ENCODE data around the gene HTT.

HTT gene

DNA sequence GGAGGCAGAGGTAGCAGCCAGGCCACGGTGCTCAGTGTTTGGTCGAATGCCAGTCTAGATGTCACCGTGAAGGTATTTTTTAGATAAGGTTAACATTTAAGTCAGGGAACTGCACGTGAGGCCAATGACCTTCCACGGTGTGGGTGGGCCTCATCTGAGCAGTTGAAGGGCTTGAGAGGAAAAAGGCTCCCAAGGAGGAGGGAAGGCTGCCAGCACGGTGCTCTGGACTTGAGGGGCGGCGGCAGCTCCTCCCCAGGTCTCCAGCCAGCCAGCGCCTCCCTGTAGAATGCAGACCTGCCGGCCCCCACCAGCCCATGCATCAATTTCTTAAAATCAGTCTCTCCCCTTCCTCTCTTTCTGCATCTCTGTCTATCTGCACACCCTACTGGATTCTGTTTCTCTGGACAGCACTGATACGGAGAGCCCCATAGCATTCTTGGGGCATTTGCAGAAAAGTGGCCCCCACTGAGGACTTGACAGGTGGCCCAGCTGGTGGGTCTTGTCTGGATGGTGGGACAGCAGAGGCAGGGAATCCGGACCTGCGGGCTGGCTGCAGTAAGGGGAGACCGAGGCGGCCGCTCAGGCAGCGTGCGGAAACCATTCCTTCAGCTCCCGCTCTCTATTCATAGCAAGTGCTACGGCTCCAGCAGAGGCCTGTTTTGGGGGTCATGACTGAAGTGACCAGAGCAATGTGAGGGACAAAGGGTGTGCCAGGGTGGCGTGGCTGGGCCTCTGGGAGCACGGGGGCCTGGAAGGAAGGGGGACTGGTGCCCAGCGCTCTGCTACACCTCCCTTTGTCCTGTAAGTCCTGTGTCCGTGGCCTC, 210.5 kb downstream of the HTT start:
- WGBS, 2 donors (ENCODE audit: extremely low coverage in 2 of 2, insufficient read length in 2 of 2, insufficient replicate concordance in 1 of 2), result no CpG with 5 or more reads among the region's 24 CpGs
- H2BK120ac ChIP-seq (ENCODE audit: low read depth, low read length), result no peak overlapping the region
- H3K4me3 ChIP-seq (ENCODE audit: low read length in 2 of 2), result no peak overlapping the region
- peaks cover 3 to 4% of the 10 kb centered on the region in 2 donors for H3K4me1 ChIP-seq (ENCODE audit: control insufficient read depth in 2 of 2, insufficient read depth in 1 of 2, low read depth in 1 of 2, low read length in 2 of 2)
- no peak overlapping the region for H3K23ac ChIP-seq (ENCODE audit: low read depth, low read length, poor library complexity)
- H3K14ac ChIP-seq (ENCODE audit: low read length), result no peak overlapping the region
- peaks cover 4 to 6% of the 10 kb centered on the region in 2 donors for H3K9me3 ChIP-seq (replicated peaks in 1 of 2; ENCODE audit: control insufficient read depth in 2 of 2, insufficient read depth in 1 of 2, low read depth in 1 of 2, low read length in 2 of 2)
- H3K18ac ChIP-seq (ENCODE audit: low read length), result peak overlapping the region; percentile 32
- DNase-seq (ENCODE audit: low spot score), result no peak
- H2AK5ac ChIP-seq (ENCODE audit: low read depth, low read length), result peak overlapping the region; percentile 78
- H4K91ac ChIP-seq (ENCODE audit: low read depth, low read length, poor library complexity), result no peak overlapping the region
- no peak overlapping the region for H2BK12ac ChIP-seq (ENCODE audit: low read length)
- no peak overlapping the region for H3K27ac ChIP-seq (replicated peaks; ENCODE audit: low read length)
- no peak overlapping the region for H2BK5ac ChIP-seq (ENCODE audit: low read length)
- no peak overlapping the region for H3K9ac ChIP-seq (ENCODE audit: low read depth, low read length, poor library complexity)
- H3K36me3 ChIP-seq (replicated peaks in 1 of 2; ENCODE audit: control insufficient read depth in 2 of 2, insufficient read depth in 2 of 2, low read length in 2 of 2), result no peaks in the 10 kb centered on the region
- peak overlapping the region; percentile 45 for H2BK15ac ChIP-seq (ENCODE audit: low read length)
- H3K79me1 ChIP-seq (ENCODE audit: low read depth, low read length), result no peaks in the 10 kb centered on the region
- H2AFZ ChIP-seq (ENCODE audit: low read length), result no peak overlapping the region
- no peak overlapping the region for H3K4ac ChIP-seq (ENCODE audit: low read length)
- no peak overlapping the region for H3K4me2 ChIP-seq (ENCODE audit: insufficient read depth, low read length, poor library complexity, severe bottlenecking)
- H3K27me3 ChIP-seq (ENCODE audit: control insufficient read depth in 3 of 3, insufficient read depth in 3 of 3, low read depth in 1 of 3, low read length in 3 of 3), result peaks cover 0 to 3% (median 0%) of the 10 kb centered on the region in 3 experiments
- H4K8ac ChIP-seq (ENCODE audit: low read depth, low read length), result no peak overlapping the region

GRCh38 chr4:3285558-3286334, 211.3 kb downstream of the HTT start:
- no peak overlapping the region for H2BK5ac ChIP-seq (ENCODE audit: low read length)
- WGBS, 2 donors (ENCODE audit: extremely low coverage in 2 of 2, insufficient read length in 2 of 2, insufficient replicate concordance in 1 of 2), result no CpG with 5 or more reads among the region's 38 CpGs
- H3K4me1 ChIP-seq (ENCODE audit: control insufficient read depth in 2 of 2, insufficient read depth in 1 of 2, low read depth in 1 of 2, low read length in 2 of 2), result peaks cover 3 to 4% of the 10 kb centered on the region in 2 donors
- no peak overlapping the region for H4K91ac ChIP-seq (ENCODE audit: low read depth, low read length, poor library complexity)
- peaks cover 0 to 5% (median 3%) of the 10 kb centered on the region in 3 experiments for H3K27me3 ChIP-seq (ENCODE audit: control insufficient read depth in 3 of 3, insufficient read depth in 3 of 3, low read depth in 1 of 3, low read length in 3 of 3)
- H3K9me3 ChIP-seq (replicated peaks in 1 of 2; ENCODE audit: control insufficient read depth in 2 of 2, insufficient read depth in 1 of 2, low read depth in 1 of 2, low read length in 2 of 2), result peaks cover 0 to 11% of the 10 kb centered on the region in 2 donors
- no peak for DNase-seq (ENCODE audit: low spot score)
- H2AFZ ChIP-seq (ENCODE audit: low read length), result peak overlapping the region; percentile 36
- H2BK120ac ChIP-seq (ENCODE audit: low read depth, low read length), result no peak overlapping the region
- H3K9ac ChIP-seq (ENCODE audit: low read depth, low read length, poor library complexity), result no peak overlapping the region
- peak overlapping the region; percentile 40 for H2BK15ac ChIP-seq (ENCODE audit: low read length)
- peak overlapping the region; percentile 70 for H3K23ac ChIP-seq (ENCODE audit: low read depth, low read length, poor library complexity)
- peak overlapping the region; percentile 91 for H3K18ac ChIP-seq (ENCODE audit: low read length)
- no peak overlapping the region for H4K8ac ChIP-seq (ENCODE audit: low read depth, low read length)
- no peak overlapping the region for H3K4me2 ChIP-seq (ENCODE audit: insufficient read depth, low read length, poor library complexity, severe bottlenecking)
- no peak overlapping the region for H2BK12ac ChIP-seq (ENCODE audit: low read length)
- H2AK5ac ChIP-seq (ENCODE audit: low read depth, low read length), result peak overlapping the region; percentile 78
- H3K4me3 ChIP-seq (ENCODE audit: low read length in 2 of 2), result no peak overlapping the region
- no peak overlapping the region for H3K14ac ChIP-seq (ENCODE audit: low read length)
- no peak overlapping the region for H3K4ac ChIP-seq (ENCODE audit: low read length)
- no peaks in the 10 kb centered on the region for H3K79me1 ChIP-seq (ENCODE audit: low read depth, low read length)
- H3K36me3 ChIP-seq (replicated peaks in 1 of 2; ENCODE audit: control insufficient read depth in 2 of 2, insufficient read depth in 2 of 2, low read length in 2 of 2), result no peaks in the 10 kb centered on the region
- no peak overlapping the region for H3K27ac ChIP-seq (replicated peaks; ENCODE audit: low read length)

- H3K27me3 ChIP-seq (ENCODE audit: control insufficient read depth in 3 of 3, insufficient read depth in 3 of 3, low read depth in 1 of 3, low read length in 3 of 3), result peaks cover 0 to 5% (median 3%) of the 10 kb centered on the region in 3 experiments
- H3K9me3 ChIP-seq (replicated peaks in 1 of 2; ENCODE audit: control insufficient read depth in 2 of 2, insufficient read depth in 1 of 2, low read depth in 1 of 2, low read length in 2 of 2), result peaks cover 0 to 12% of the 10 kb centered on the region in 2 donors
- H2AK5ac ChIP-seq (ENCODE audit: low read depth, low read length), result peak overlapping the region; percentile 78
- no peak for DNase-seq (ENCODE audit: low spot score)
- H4K91ac ChIP-seq (ENCODE audit: low read depth, low read length, poor library complexity), result no peak overlapping the region
- no peak overlapping the region for H3K4ac ChIP-seq (ENCODE audit: low read length)
- H2AFZ ChIP-seq (ENCODE audit: low read length), result peak overlapping the region; percentile 36
- WGBS, 2 donors (ENCODE audit: extremely low coverage in 2 of 2, insufficient read length in 2 of 2, insufficient replicate concordance in 1 of 2), result no CpG with 5 or more reads among the region's 32 CpGs
- H3K4me1 ChIP-seq (ENCODE audit: control insufficient read depth in 2 of 2, insufficient read depth in 1 of 2, low read depth in 1 of 2, low read length in 2 of 2), result peaks cover 5 to 6% of the 10 kb centered on the region in 2 donors
- no peak overlapping the region for H3K18ac ChIP-seq (ENCODE audit: low read length)
- no peak overlapping the region for H3K4me2 ChIP-seq (ENCODE audit: insufficient read depth, low read length, poor library complexity, severe bottlenecking)
- no peak overlapping the region for H2BK12ac ChIP-seq (ENCODE audit: low read length)
- H2BK120ac ChIP-seq (ENCODE audit: low read depth, low read length), result no peak overlapping the region
- no peak overlapping the region for H3K4me3 ChIP-seq (ENCODE audit: low read length in 2 of 2)
- no peaks in the 10 kb centered on the region for H3K79me1 ChIP-seq (ENCODE audit: low read depth, low read length)
- H3K23ac ChIP-seq (ENCODE audit: low read depth, low read length, poor library complexity), result peak overlapping the region; percentile 5
- no peak overlapping the region for H2BK15ac ChIP-seq (ENCODE audit: low read length)
- no peak overlapping the region for H3K27ac ChIP-seq (replicated peaks; ENCODE audit: low read length)
- no peak overlapping the region for H3K14ac ChIP-seq (ENCODE audit: low read length)
- no peak overlapping the region for H4K8ac ChIP-seq (ENCODE audit: low read depth, low read length)
- H3K9ac ChIP-seq (ENCODE audit: low read depth, low read length, poor library complexity), result peak overlapping the region; percentile 45
- no peaks in the 10 kb centered on the region for H3K36me3 ChIP-seq (replicated peaks in 1 of 2; ENCODE audit: control insufficient read depth in 2 of 2, insufficient read depth in 2 of 2, low read length in 2 of 2)
- peak overlapping the region; percentile 4 for H2BK5ac ChIP-seq (ENCODE audit: low read length)
Observed at GRCh38 chr4:3286335-3287175, 212.1 kb downstream of the HTT start.
